Heart left ventricle (tissue), 16 donors: ENCODE results near the gene IL1RAPL1. TPM values are rescaled to one million over a fixed set of nuclear protein-coding genes. Genes with fewer than 3 reads are reported as not detected.

Experiments used
- ATAC-seq, 4 donors: fragments of 200-7000 bp; cut with Tn5 transposase; one replicate each; pipeline ENCODE4 v1.9.1; 2020 to 2022; ENCODE audit warnings: moderate library complexity in 4 of 4, mild to moderate bottlenecking in 3 of 4, moderate number of reproducible peaks in 1 of 4
- DNase-seq, 5 donors: peaks; one replicate each; pipeline ENCODE4 v3.0.0-alpha.2; 2020
- H3K27ac ChIP-seq, 12 donors: fragments of 200-600 bp; sonication (generic) in 4 of 12; one replicate each; pipeline versions ENCODE4 v1.5.0 to v1.8.0; 2016 to 2022; ENCODE audit warnings: mild to moderate bottlenecking in 2 of 12
- H3K27me3 ChIP-seq, 9 donors: fragments of 200-600 bp; sonication (generic) in 2 of 9; one replicate each; pipeline versions ENCODE4 v1.5.1 to v1.8.0; 2016 to 2022; ENCODE audit warnings: mild to moderate bottlenecking in 3 of 9
- H3K36me3 ChIP-seq, 9 donors: fragments of 200-600 bp; sonication (generic) in 2 of 9; one replicate each; pipeline versions ENCODE4 v1.5.0 to v1.8.0; 2018 to 2022; ENCODE audit warnings: mild to moderate bottlenecking in 2 of 9
- H3K4me1 ChIP-seq, 12 donors: fragments of 200-600 bp; sonication (generic) in 4 of 12; one replicate each; pipeline versions ENCODE4 v1.5.0 to v1.8.0; 2016 to 2022; ENCODE audit warnings: mild to moderate bottlenecking in 3 of 12
- H3K4me3 ChIP-seq, 12 donors: fragments of 200-600 bp; sonication (generic) in 4 of 12; one replicate each; pipeline versions ENCODE4 v1.5.0 to v1.8.0; 2017 to 2022; ENCODE audit warnings: mild to moderate bottlenecking in 9 of 12, moderate library complexity in 4 of 12
- H3K9me3 ChIP-seq, 12 donors: fragments of 200-600 bp; sonication (generic) in 4 of 12; one replicate each; pipeline versions ENCODE4 v1.5.0 to v1.8.0; 2016 to 2022; ENCODE audit warnings: mild to moderate bottlenecking in 1 of 12
- POLR2A ChIP-seq, 2 donors: fragments of 450-650 bp; IDR thresholded peaks; one replicate each; pipeline ENCODE4 v1.6.1; 2017; ENCODE audit warnings: antibody characterized with exemption in 2 of 2, mild to moderate bottlenecking in 2 of 2, moderate library complexity in 2 of 2
- WGBS, 4 donors: extraction: QIAGEN DNeasy Blood & Tissue Kit in 2 of 4; methylation state at CpG; one replicate each; pipeline versions ENCODE4 v1.1.5 to v1.1.7; 2013 to 2018; 5-methylcytosine and 5-hydroxymethylcytosine counted together
- intact Hi-C, 10 donors: fragments of 100-400 bp; cut with DNase I; formaldehyde crosslinking; loops; one replicate each; pipeline versions ENCODE4 v1.11.1 to v1.14.2; 2022
- polyA plus RNA-seq, 2 donors: library from polyadenylated mRNA; stranded (reverse); fragments of 200-250 nt; gene quantifications; one replicate each; pipeline ENCODE4 v1.2.3, GENCODE V29; 2013
- total RNA-seq, 9 donors: library from RNA; depleted of rRNA in 2 of 9; stranded (reverse); fragments of >200 nt in 2 of 9; fragmentation: NEBNext Ultra II Directional in 3 of 9; extraction: Animal tissue kit (Norgen Biotek cat#: 25700) in 3 of 9; gene quantifications; one replicate each; pipeline versions ENCODE4 v1.1.0 to v1.2.4, GENCODE V29; 2016 to 2023
- TF ChIP-seq, protein P1 (sequence below), 12 donors: fragments of 200-600 bp; sonication (generic) in 4 of 12; IDR thresholded peaks; one replicate each; pipeline versions ENCODE4 v1.5.0 to v1.8.0; 2018 to 2022; ENCODE audit warnings: antibody characterized with exemption in 12 of 12, mild to moderate bottlenecking in 5 of 12
- donor health status: ischemic (EF 13 %, LVEDD 7.1; RV severe dilation, severe dysfunction).
- donor health status: healthy with polysubstance abuse.
- donor health status: DM: no; HTN: yes; CAD: no.
- donor health status: DM: no; HTN: no; CAD: no.
- donor health status: ischemic (EF 25% LVEDD 6.9; RV normal size, moderate dysfunction).
- donor health status: ischemic (EF 25% LVEDD 5.7; RV mildly dilated, moderate dysfunction).
- donor health status: healthy.
- donor health status: DM: yes; HTN: yes; CAD: no.
- donor health status: ischemic (EF 35%, LVEDD 5.7; RV mildly dilated, moderate dysfunction).
- donor health status: nonischemic (EF 11% LVEDD 7.7; RV severe dilation, severe dysfunction).
- donor health status: DM: yes; HTN: yes; CAD: no.
- donor health status: PGD.
- donor health status: ischemic (EF 29% LVEDD 5.4; RV normal size, mild dysfunction).
- donor health status: nonischemic (EF 23%, LVEDD 6.1; RV moderate dilation, normal function).

IL1RAPL1 gene
- total and polyA plus RNA-seq, 11 donors = 0.42 to 4.7 (median 2.3) TPM

DNA sequence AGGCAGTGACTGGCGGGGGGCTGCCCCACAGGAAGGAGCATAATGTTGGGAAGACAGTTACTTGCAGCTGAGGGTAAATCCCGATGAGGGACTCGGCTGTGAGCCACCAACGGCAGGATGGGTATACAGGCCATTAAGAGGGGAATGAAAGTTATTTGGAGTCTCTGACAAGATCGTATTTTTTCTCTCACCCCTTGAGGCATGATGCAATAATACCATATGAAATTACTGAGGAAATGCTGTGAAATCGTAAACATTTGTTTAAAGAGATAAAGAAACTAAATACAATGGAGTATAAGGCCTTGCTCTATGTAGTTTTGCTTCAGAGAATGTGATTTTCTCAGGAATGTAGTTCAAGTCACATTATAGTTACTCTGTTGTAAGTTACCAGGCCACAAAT, 12.7 kb downstream of the IL1RAPL1 start:
- Histone ChIP-seq H3K27ac (no peak overlapping the region), H3K9me3 (no peaks in the 10 kb centered on the region), H3K27me3 (no peaks in the 10 kb centered on the region), H3K36me3 (no peaks in the 10 kb centered on the region), H3K4me3 (no peak overlapping the region), H3K4me1 (no peaks in the 10 kb centered on the region)
- TF ChIP-seq, protein P1, sequence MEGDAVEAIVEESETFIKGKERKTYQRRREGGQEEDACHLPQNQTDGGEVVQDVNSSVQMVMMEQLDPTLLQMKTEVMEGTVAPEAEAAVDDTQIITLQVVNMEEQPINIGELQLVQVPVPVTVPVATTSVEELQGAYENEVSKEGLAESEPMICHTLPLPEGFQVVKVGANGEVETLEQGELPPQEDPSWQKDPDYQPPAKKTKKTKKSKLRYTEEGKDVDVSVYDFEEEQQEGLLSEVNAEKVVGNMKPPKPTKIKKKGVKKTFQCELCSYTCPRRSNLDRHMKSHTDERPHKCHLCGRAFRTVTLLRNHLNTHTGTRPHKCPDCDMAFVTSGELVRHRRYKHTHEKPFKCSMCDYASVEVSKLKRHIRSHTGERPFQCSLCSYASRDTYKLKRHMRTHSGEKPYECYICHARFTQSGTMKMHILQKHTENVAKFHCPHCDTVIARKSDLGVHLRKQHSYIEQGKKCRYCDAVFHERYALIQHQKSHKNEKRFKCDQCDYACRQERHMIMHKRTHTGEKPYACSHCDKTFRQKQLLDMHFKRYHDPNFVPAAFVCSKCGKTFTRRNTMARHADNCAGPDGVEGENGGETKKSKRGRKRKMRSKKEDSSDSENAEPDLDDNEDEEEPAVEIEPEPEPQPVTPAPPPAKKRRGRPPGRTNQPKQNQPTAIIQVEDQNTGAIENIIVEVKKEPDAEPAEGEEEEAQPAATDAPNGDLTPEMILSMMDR (IDR thresholded peaks at IDR 0.05) = no peak
- TF ChIP-seq POLR2A (IDR thresholded peaks at IDR 0.05) = no peak
- no peak for ATAC-seq
- intact Hi-C loops = loop anchor here in 2 of 10 donors (10.0 kb wide), 3 partner anchors 155 to 255 kb away; no protein-coding TSS in a partner anchor
- DNase-seq = no peak
- WGBS, 4 donors = 65 to 78% (median 74%) methylated on average over 6 of the region's 6 CpGs

DNA sequence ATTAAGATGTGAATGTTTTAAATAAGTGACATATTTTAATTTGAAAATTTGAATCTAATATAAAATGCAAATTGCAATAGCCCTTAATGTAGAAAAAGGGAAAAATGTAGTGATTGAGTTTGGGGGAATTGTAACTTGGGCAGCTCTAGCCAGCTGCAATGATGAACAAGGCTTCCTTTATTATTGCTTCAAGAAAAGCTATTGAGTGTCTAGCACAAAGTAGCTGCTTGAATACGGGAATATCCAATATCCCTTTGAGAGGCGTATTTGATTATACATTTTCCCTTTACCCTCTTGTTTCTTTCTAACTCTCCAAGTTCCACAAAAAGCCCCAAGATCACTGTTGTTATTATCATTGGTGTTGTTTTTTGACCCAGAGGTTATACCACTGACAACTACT, 21.8 kb downstream of the IL1RAPL1 start:
- TF ChIP-seq, protein P1 (IDR thresholded peaks at IDR 0.05) = no peak
- TF ChIP-seq POLR2A (IDR thresholded peaks at IDR 0.05) = no peak
- Histone ChIP-seq H3K27ac (no peak overlapping the region), H3K27me3 (no peaks in the 10 kb centered on the region), H3K9me3 (no peaks in the 10 kb centered on the region), H3K4me3 (no peak overlapping the region), H3K4me1 (peaks cover 0 to 6% (median 0%) of the 10 kb centered on the region in 12 donors), H3K36me3 (no peaks in the 10 kb centered on the region)
- WGBS, 4 donors = 85 to 92% (median 88%) methylated on average over 2 of the region's 2 CpGs
- DNase-seq (no peak), ATAC-seq (no peak)
- intact Hi-C loops = loop anchor here in 1 of 10 donors (10.0 kb wide), 1 partner anchor 236 kb away; no protein-coding TSS in a partner anchor

DNA sequence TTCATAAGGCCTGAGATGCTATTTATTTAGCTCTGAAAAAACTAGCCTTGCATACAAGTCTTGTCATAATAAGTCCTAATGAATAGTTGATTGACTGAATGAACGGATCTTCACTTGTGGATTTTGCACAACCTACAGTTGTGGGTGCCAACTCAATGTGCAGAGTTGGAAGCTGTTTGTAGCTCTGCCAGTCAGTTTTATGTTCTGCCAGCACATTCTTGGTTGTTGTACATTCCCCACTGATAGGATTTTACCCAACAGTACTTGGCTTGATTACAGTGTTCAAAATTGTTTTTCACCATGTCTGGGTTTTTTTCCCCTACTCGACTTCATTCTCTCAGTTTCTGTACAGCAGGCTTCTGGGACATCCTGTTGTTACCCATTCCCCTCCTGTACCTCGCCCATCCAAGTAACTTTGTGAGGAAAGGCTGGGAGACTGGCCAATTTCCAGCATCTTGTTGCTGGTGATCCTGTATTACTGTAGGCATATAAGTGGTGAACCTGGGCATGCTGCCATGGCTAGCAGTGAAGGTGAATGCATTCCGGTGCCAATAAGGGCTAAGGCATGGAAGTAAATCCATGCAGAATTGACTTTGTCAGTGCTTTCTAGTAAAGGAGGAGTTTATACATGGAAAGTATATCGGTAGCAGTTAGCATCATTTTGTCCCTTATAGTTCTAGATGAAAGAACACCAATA, 22.8 kb downstream of the IL1RAPL1 start:
- ATAC-seq = peak; percentile 73 to 78 (median 78)
- intact Hi-C loops = loop anchor here in 4 of 10 donors (5.0 to 10.0 kb wide), 3 partner anchors 235 to 242 kb away; no protein-coding TSS in a partner anchor
- Histone ChIP-seq H3K4me3 (no peak overlapping the region), H3K36me3 (no peaks in the 10 kb centered on the region), H3K27ac (peak overlapping the region in 7 of 12 donors; percentile 10 to 71 (median 37)), H3K27me3 (no peaks in the 10 kb centered on the region), H3K9me3 (no peaks in the 10 kb centered on the region), H3K4me1 (peaks cover 0 to 6% (median 0%) of the 10 kb centered on the region in 12 donors)
- TF ChIP-seq, protein P1 (IDR thresholded peaks at IDR 0.05) = no peak
- TF ChIP-seq POLR2A (IDR thresholded peaks at IDR 0.05) = no peak
- peak; percentile 49 to 72 (median 56) for DNase-seq
- WGBS, 4 donors = 35 to 49% (median 45%) methylated on average over 5 of the region's 5 CpGs

DNA sequence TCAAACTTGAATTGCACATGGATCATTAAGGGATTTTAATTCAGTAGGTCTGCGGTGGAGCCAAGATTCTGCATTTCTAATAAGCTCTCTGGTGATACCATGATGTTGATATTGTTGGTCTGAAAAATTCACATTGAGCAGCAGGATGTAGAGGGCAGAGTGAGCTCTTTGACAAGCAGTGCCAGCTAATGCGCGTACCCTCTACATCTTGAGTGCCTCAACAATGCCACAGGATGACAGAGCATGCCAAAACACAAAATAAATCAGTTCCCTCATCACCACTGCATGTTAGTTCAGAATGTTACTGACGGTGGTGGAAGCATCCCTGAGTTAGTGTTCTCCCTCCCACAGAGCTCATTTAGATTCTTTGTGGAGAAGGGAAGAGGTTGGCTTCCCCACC, 23.5 kb downstream of the IL1RAPL1 start:
- intact Hi-C loops = loop anchor here in 3 of 10 donors (5.0 to 10.0 kb wide), 3 partner anchors 234 to 242 kb away; no protein-coding TSS in a partner anchor
- no peak for DNase-seq
- Histone ChIP-seq H3K9me3 (no peaks in the 10 kb centered on the region), H3K27ac (peak overlapping the region in 5 of 12 donors; percentile 14 to 71 (median 37)), H3K4me1 (peaks cover 0 to 6% (median 0%) of the 10 kb centered on the region in 12 donors), H3K27me3 (no peaks in the 10 kb centered on the region), H3K36me3 (no peaks in the 10 kb centered on the region), H3K4me3 (no peak overlapping the region)
- WGBS, 4 donors = 48 to 63% (median 61%) methylated on average over 4 of the region's 4 CpGs
- peak; percentile 17 to 56 (median 45) for ATAC-seq
- TF ChIP-seq POLR2A (IDR thresholded peaks at IDR 0.05) = no peak
- TF ChIP-seq, protein P1 (IDR thresholded peaks at IDR 0.05) = no peak
